Liver (tissue), 9 donors: ENCODE results near the gene MDGA2. TPM values are rescaled to one million over a fixed set of nuclear protein-coding genes. Genes with fewer than 3 reads are reported as not detected.

ENCODE experiments used
- DNase-seq: peaks from one replicate; pipeline ENCODE4 v3.0.0-alpha.2; 2017; ENCODE audit warnings: low spot score
- H3K27ac ChIP-seq, 2 donors: one replicate each; pipeline ENCODE4 v1.7.0; 2013; ENCODE audit warnings: inconsistent platforms in 2 of 2, low read length in 2 of 2, control low read depth in 1 of 2, low read depth in 1 of 2, mild to moderate bottlenecking in 1 of 2
- H3K27me3 ChIP-seq, 4 donors: one replicate each; pipeline versions ENCODE4 v1.6.1 to v1.7.0; 2013; ENCODE audit warnings: low read length in 3 of 4, inconsistent platforms in 1 of 4, mild to moderate bottlenecking in 1 of 4, moderate library complexity in 1 of 4; ENCODE audit not compliant: control insufficient read depth in 4 of 4, insufficient read depth in 4 of 4
- H3K36me3 ChIP-seq, 4 donors: one replicate each; pipeline versions ENCODE4 v1.6.1 to v1.7.0; 2013; ENCODE audit warnings: low read length in 3 of 4, mild to moderate bottlenecking in 3 of 4, low read depth in 1 of 4, moderate library complexity in 1 of 4; ENCODE audit not compliant: control insufficient read depth in 4 of 4, insufficient read depth in 3 of 4
- H3K4me1 ChIP-seq, 4 donors: one replicate each; pipeline versions ENCODE4 v1.6.1 to v1.7.0; 2013; ENCODE audit warnings: low read length in 3 of 4, mild to moderate bottlenecking in 3 of 4, moderate library complexity in 1 of 4; ENCODE audit not compliant: control insufficient read depth in 4 of 4, insufficient read depth in 4 of 4
- H3K4me3 ChIP-seq, 3 donors: one replicate each; pipeline versions ENCODE4 v1.6.1 to v1.7.0; 2013; ENCODE audit warnings: low read length in 3 of 3, control low read depth in 1 of 3, low read depth in 1 of 3, mild to moderate bottlenecking in 1 of 3
- H3K9ac ChIP-seq, 2 donors: one replicate each; pipeline ENCODE4 v1.7.0; 2013; ENCODE audit warnings: low read length in 2 of 2, mild to moderate bottlenecking in 2 of 2, moderate library complexity in 2 of 2, control low read depth in 1 of 2, low read depth in 1 of 2
- H3K9me3 ChIP-seq, 4 donors: one replicate each; pipeline versions ENCODE4 v1.6.1 to v1.7.0; 2013; ENCODE audit warnings: low read length in 3 of 4; ENCODE audit not compliant: control insufficient read depth in 4 of 4
- ATF3 ChIP-seq: IDR thresholded peaks from 2 replicates; pipeline ENCODE4 v1.6.1; 2016; ENCODE audit warnings: antibody characterized with exemption
- EGR1 ChIP-seq, 2 donors: IDR thresholded peaks; 2 replicates each; pipeline ENCODE4 v1.6.1; 2016 to 2018; ENCODE audit warnings: antibody characterized with exemption in 2 of 2, low read depth in 2 of 2
- FOXA1 ChIP-seq: IDR thresholded peaks from 2 replicates; pipeline ENCODE4 v1.6.1; 2016; ENCODE audit warnings: antibody characterized with exemption
- FOXA2 ChIP-seq: IDR thresholded peaks from 2 replicates; pipeline ENCODE4 v1.6.1; 2016; ENCODE audit warnings: antibody characterized with exemption
- GABPA ChIP-seq, 2 donors: IDR thresholded peaks in 1 of 2; conservative IDR thresholded peaks in 1 of 2; 2 replicates each; pipeline ENCODE4 v1.6.1; 2016; ENCODE audit warnings: antibody characterized with exemption in 2 of 2, mild to moderate bottlenecking in 1 of 2, moderate library complexity in 1 of 2
- HNF4A ChIP-seq, 2 donors: conservative IDR thresholded peaks; 2 replicates each; pipeline ENCODE4 v1.6.1; 2016; ENCODE audit warnings: antibody characterized with exemption in 2 of 2, mild to moderate bottlenecking in 2 of 2
- HNF4G ChIP-seq: IDR thresholded peaks from 2 replicates; pipeline ENCODE4 v1.6.1; 2016; ENCODE audit warnings: antibody characterized with exemption
- JUND ChIP-seq, 2 donors: IDR thresholded peaks; 2 replicates each; pipeline ENCODE4 v1.6.1; 2016; ENCODE audit warnings: antibody characterized with exemption in 2 of 2
- NR2F2 ChIP-seq: IDR thresholded peaks from 2 replicates; pipeline ENCODE4 v1.6.1; 2016; ENCODE audit warnings: antibody characterized with exemption
- RAD21 ChIP-seq, 2 donors: IDR thresholded peaks; 2 replicates each; pipeline ENCODE4 v1.6.1; 2016; ENCODE audit warnings: antibody characterized with exemption in 2 of 2, mild to moderate bottlenecking in 2 of 2
- RXRA ChIP-seq, 2 donors: IDR thresholded peaks; 2 replicates each; pipeline ENCODE4 v1.6.1; 2017 to 2018; ENCODE audit warnings: antibody characterized with exemption in 2 of 2, mild to moderate bottlenecking in 1 of 2
- SP1 ChIP-seq: IDR thresholded peaks from 2 replicates; pipeline ENCODE4 v1.6.1; 2018; ENCODE audit warnings: antibody characterized with exemption, mild to moderate bottlenecking
- TAF1 ChIP-seq: conservative IDR thresholded peaks from 2 replicates; pipeline ENCODE4 v1.6.1; 2016; ENCODE audit warnings: antibody characterized with exemption, mild to moderate bottlenecking
- YY1 ChIP-seq: IDR thresholded peaks from 2 replicates; pipeline ENCODE4 v1.6.1; 2016; ENCODE audit warnings: antibody characterized with exemption, mild to moderate bottlenecking
- ZBTB33 ChIP-seq: IDR thresholded peaks from 2 replicates; pipeline ENCODE4 v1.6.1; 2016; ENCODE audit warnings: antibody characterized with exemption
- WGBS: extraction: QIAGEN DNeasy Blood & Tissue Kit; methylation state at CpG from one replicate; pipeline ENCODE4 v1.1.7; 2013; 5-methylcytosine and 5-hydroxymethylcytosine counted together
- polyA plus RNA-seq, 2 donors: library from polyadenylated mRNA; stranded (reverse) in 1 of 2; unstranded in 1 of 2; fragments of 200-250 nt in 1 of 2; fragments of >200 nt in 1 of 2; fragmentation: Nextera tagmentation in 1 of 2; extraction: Ambion mirVana in 1 of 2; gene quantifications; one replicate each; pipeline versions ENCODE4 v1.2.1 to v1.2.3, GENCODE V29; 2013 to 2015
- total RNA-seq, 2 donors: library from RNA; depleted of rRNA; stranded (reverse); fragments of >200 nt; gene quantifications; one replicate each; pipeline ENCODE4 v1.2.3, GENCODE V29; 2014
- TF ChIP-seq, protein P1 (sequence below): IDR thresholded peaks from 2 replicates; pipeline ENCODE4 v1.6.1; 2016; ENCODE audit warnings: antibody characterized with exemption, mild to moderate bottlenecking
- TF ChIP-seq, protein P2 (sequence below): fragments of 150-350 bp; IDR thresholded peaks from 2 replicates; pipeline ENCODE4 v1.5.1; 2017; ENCODE audit warnings: improper control_type of control experiment, low read depth, low read length; ENCODE audit not compliant: missing input control
- TF ChIP-seq, protein P3 (sequence below): IDR thresholded peaks from 2 replicates; pipeline ENCODE4 v1.6.1; 2016; ENCODE audit warnings: antibody characterized with exemption
- donor health status: healthy.
- donor health status: healthy.
- donor health status: healthy.
- donor health status: healthy.
- donor health status: healthy.

Gene MDGA2
- total and polyA plus RNA-seq, 4 donors = 0.05 to 0.33 (median 0.19) TPM

DNA sequence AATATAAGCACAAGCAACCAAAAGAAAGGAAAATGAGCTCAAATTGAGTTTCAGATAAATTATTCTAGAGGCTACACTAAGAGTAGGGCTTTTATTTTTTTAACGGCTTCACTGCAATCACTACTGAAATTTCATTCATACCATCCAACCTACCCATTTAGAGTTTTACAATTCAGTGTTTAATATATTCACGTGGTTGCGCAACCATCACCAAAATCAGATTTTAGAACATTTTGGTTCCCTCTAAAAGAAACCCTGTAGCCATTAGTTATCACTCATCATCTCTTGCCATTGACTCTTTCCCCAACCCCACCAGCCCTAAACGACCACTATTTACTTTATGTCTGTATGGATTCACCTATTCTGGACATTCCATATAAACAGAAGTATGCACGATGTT, 401.5 kb downstream of the MDGA2 start:
- 85% methylated on average over 5 of the region's 5 CpGs for WGBS
- TF ChIP-seq ZBTB33 = no peak
- no peak for TF ChIP-seq RXRA (IDR thresholded peaks at IDR 0.05)
- TF ChIP-seq, protein P1, sequence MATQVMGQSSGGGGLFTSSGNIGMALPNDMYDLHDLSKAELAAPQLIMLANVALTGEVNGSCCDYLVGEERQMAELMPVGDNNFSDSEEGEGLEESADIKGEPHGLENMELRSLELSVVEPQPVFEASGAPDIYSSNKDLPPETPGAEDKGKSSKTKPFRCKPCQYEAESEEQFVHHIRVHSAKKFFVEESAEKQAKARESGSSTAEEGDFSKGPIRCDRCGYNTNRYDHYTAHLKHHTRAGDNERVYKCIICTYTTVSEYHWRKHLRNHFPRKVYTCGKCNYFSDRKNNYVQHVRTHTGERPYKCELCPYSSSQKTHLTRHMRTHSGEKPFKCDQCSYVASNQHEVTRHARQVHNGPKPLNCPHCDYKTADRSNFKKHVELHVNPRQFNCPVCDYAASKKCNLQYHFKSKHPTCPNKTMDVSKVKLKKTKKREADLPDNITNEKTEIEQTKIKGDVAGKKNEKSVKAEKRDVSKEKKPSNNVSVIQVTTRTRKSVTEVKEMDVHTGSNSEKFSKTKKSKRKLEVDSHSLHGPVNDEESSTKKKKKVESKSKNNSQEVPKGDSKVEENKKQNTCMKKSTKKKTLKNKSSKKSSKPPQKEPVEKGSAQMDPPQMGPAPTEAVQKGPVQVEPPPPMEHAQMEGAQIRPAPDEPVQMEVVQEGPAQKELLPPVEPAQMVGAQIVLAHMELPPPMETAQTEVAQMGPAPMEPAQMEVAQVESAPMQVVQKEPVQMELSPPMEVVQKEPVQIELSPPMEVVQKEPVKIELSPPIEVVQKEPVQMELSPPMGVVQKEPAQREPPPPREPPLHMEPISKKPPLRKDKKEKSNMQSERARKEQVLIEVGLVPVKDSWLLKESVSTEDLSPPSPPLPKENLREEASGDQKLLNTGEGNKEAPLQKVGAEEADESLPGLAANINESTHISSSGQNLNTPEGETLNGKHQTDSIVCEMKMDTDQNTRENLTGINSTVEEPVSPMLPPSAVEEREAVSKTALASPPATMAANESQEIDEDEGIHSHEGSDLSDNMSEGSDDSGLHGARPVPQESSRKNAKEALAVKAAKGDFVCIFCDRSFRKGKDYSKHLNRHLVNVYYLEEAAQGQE = no peak
- Histone ChIP-seq H3K36me3 (no peaks in the 10 kb centered on the region), H3K27me3 (no peaks in the 10 kb centered on the region), H3K9ac (no peak overlapping the region), H3K9me3 (no peaks in the 10 kb centered on the region), H3K4me1 (no peaks in the 10 kb centered on the region), H3K27ac (no peak overlapping the region), H3K4me3 (no peak overlapping the region)
- no peak for DNase-seq

DNA sequence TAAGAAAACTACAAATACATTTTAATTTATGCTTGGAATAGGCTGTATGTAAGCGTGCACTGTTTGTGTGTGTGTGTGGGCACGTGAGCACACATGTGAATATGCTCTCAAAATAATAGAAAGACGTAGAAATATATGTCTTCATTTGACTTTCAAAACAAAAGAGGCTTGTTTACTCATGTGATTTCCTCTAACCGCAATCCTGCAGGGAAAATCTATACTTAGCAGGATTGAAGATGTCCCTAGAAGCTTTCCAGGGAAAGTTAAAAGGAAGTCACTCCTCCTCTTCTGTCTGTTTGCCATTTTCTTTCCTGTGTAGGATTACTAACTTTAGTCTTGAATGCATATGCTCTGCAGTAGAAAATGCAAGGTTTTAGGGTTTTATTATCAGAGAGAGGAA, 404.7 kb downstream of the MDGA2 start:
- WGBS = 63% methylated on average over 4 of the region's 4 CpGs
- no peak overlapping the region for H3K9ac ChIP-seq
- TF ChIP-seq ATF3 (no peak), GABPA (IDR thresholded peaks at IDR 0.05 in 1 of 2, conservative IDR thresholded peaks at IDR 0.05 in 1 of 2) (no peak), HNF4A (conservative IDR thresholded peaks at IDR 0.05) (no peak), SP1 (no peak), TAF1 (no peak), NR2F2 (no peak), ZBTB33 (no peak), HNF4G (no peak), FOXA1 (no peak), RAD21 (IDR thresholded peaks at IDR 0.05) (no peak), JUND (IDR thresholded peaks at IDR 0.05) (no peak), FOXA2 (no peak), YY1 (no peak), RXRA (IDR thresholded peaks at IDR 0.05) (no peak), EGR1 (IDR thresholded peaks at IDR 0.05; ENCODE audit: low read depth in 2 of 2) (no peak)
- TF ChIP-seq, protein P2, sequence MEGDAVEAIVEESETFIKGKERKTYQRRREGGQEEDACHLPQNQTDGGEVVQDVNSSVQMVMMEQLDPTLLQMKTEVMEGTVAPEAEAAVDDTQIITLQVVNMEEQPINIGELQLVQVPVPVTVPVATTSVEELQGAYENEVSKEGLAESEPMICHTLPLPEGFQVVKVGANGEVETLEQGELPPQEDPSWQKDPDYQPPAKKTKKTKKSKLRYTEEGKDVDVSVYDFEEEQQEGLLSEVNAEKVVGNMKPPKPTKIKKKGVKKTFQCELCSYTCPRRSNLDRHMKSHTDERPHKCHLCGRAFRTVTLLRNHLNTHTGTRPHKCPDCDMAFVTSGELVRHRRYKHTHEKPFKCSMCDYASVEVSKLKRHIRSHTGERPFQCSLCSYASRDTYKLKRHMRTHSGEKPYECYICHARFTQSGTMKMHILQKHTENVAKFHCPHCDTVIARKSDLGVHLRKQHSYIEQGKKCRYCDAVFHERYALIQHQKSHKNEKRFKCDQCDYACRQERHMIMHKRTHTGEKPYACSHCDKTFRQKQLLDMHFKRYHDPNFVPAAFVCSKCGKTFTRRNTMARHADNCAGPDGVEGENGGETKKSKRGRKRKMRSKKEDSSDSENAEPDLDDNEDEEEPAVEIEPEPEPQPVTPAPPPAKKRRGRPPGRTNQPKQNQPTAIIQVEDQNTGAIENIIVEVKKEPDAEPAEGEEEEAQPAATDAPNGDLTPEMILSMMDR = no peak
- TF ChIP-seq, protein P3, sequence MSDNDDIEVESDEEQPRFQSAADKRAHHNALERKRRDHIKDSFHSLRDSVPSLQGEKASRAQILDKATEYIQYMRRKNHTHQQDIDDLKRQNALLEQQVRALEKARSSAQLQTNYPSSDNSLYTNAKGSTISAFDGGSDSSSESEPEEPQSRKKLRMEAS = no peak
- TF ChIP-seq, protein P1 = no peak

More for the DNA sequence above, 404.7 kb downstream of the MDGA2 start:
- no peak for DNase-seq
- H3K9me3 ChIP-seq = no peaks in the 10 kb centered on the region
- H3K4me1 ChIP-seq = no peaks in the 10 kb centered on the region
- H3K4me3 ChIP-seq = no peak overlapping the region
- no peaks in the 10 kb centered on the region for H3K36me3 ChIP-seq
- no peaks in the 10 kb centered on the region for H3K27me3 ChIP-seq
- no peak overlapping the region for H3K27ac ChIP-seq
